ENCODE results near the gene BMPR1A. TPM values are rescaled to one million over a fixed set of nuclear protein-coding genes. Genes with fewer than 3 reads are reported as not detected.
A peak's percentile ranks its signal among the peaks of the same experiment; 100 is the strongest.

Gene BMPR1A
- total and polyA plus RNA-seq, 2 of the 13 experiments (the other 11 are each of a cell fraction or from before 2014, with no cell fraction given) = 17.8 to 44.2 TPM

- no TSS peak for BruUV-seq (replicated peaks)
- Histone ChIP-seq H3K79me2 (ENCODE audit: insufficient read depth, low read length) (no peaks in the 10 kb centered on the region), H3K4me3 (replicated peaks in 1 of 3; ENCODE audit: insufficient read depth in 1 of 3, low read depth in 2 of 3, low read length in 3 of 3) (peak overlapping the region in 2 of 3 experiments; percentile 7 to 66; a peak in 1 of 6 replicates), H3K36me3 (replicated peaks in 1 of 2; ENCODE audit: control insufficient read depth in 1 of 2, insufficient read depth in 2 of 2, low read length in 2 of 2) (no peaks in the 10 kb centered on the region), H3K9ac (ENCODE audit: insufficient read depth, low read depth, low read length) (no peak overlapping the region), H2AFZ (ENCODE audit: low read length) (no peak overlapping the region), H3K27ac (ENCODE audit: extremely low read length, insufficient read depth, low read length) (no peak overlapping the region), H3K27me3 (ENCODE audit: control insufficient read depth in 1 of 2, insufficient read depth in 2 of 2, low read length in 2 of 2) (peaks cover 11 to 73% of the 10 kb centered on the region in 2 experiments), H3K4me1 (ENCODE audit: insufficient read depth, low read length) (peaks cover 55% of the 10 kb centered on the region), H4K20me1 (ENCODE audit: insufficient read depth, low read length) (no peaks in the 10 kb centered on the region), H3K4me2 (ENCODE audit: low read depth, low read length) (peak overlapping the region; percentile 73), H3K9me3 (ENCODE audit: low read length) (no peaks in the 10 kb centered on the region)
- intact Hi-C loops (cut with micrococcal nuclease; ENCODE audit: unreplicated experiment) = no loop called here
- CTCF ChIA-PET (ENCODE audit: low intra/inter-chr PET ratio, low total read pairs) = interaction anchor here (1.2 kb wide), 1 partner anchor 19 kb away, joined by 3 read pairs; no protein-coding TSS in a partner anchor
- TF ChIP-seq SAP130 (CRISPR knock-in tag; IDR thresholded peaks at IDR 0.05; ENCODE audit: low read depth) (peak; percentile 35; the same call in 1 of the 2 replicates), ATF2 (CRISPR knock-in tag; IDR thresholded peaks at IDR 0.05) (no peak), ZNF687 (CRISPR knock-in tag; IDR thresholded peaks at IDR 0.05) (peak; percentile 14), TEAD3 (CRISPR knock-in tag; optimal IDR thresholded peaks at IDR 0.05; ENCODE audit: borderline replicate concordance) (peak; percentile 48), NR2F6 (IDR thresholded peaks at IDR 0.05) (no peak), NR2F6 (CRISPR knock-in tag; IDR thresholded peaks at IDR 0.05) (0 out of 2 replicates have a peak, but pooled peaks have one; percentile 11), KMT2B (CRISPR knock-in tag; IDR thresholded peaks at IDR 0.05) (no peak), EED (CRISPR knock-in tag; IDR thresholded peaks at IDR 0.05) (peak; percentile 38; the same call in 1 of the 2 replicates), NFE2 (CRISPR knock-in tag; IDR thresholded peaks at IDR 0.05) (peak; percentile 51; the same call in 1 of the 2 replicates), FOSL2 (CRISPR knock-in tag; IDR thresholded peaks at IDR 0.05) (peak; percentile 84), ZNF674 (CRISPR knock-in tag; IDR thresholded peaks at IDR 0.05; ENCODE audit: low read depth) (0 out of 2 replicates have a peak, but pooled peaks have one; percentile 32), ZNF546 (CRISPR knock-in tag; conservative IDR thresholded peaks at IDR 0.05) (no peak)
- TF ChIP-seq, protein P1, sequence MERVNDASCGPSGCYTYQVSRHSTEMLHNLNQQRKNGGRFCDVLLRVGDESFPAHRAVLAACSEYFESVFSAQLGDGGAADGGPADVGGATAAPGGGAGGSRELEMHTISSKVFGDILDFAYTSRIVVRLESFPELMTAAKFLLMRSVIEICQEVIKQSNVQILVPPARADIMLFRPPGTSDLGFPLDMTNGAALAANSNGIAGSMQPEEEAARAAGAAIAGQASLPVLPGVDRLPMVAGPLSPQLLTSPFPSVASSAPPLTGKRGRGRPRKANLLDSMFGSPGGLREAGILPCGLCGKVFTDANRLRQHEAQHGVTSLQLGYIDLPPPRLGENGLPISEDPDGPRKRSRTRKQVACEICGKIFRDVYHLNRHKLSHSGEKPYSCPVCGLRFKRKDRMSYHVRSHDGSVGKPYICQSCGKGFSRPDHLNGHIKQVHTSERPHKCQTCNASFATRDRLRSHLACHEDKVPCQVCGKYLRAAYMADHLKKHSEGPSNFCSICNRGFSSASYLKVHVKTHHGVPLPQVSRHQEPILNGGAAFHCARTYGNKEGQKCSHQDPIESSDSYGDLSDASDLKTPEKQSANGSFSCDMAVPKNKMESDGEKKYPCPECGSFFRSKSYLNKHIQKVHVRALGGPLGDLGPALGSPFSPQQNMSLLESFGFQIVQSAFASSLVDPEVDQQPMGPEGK (CRISPR knock-in tag; IDR thresholded peaks at IDR 0.05) = peak; percentile 38
- peak; percentile 62 for ATAC-seq
- FAIRE-seq = no peak
- 9% methylated on average over 5 of the region's 16 CpGs for WGBS (ENCODE audit: low lambda C conversion rate)
- POLR2A ChIA-PET = interaction anchor here (0.9 kb wide), 1 partner anchor 203 kb away, joined by 3 read pairs; the partner anchor contains the start of gene BMPR1A
- DNase-seq (ENCODE audit: low spot score) = peak; percentile 31
- in situ Hi-C loops (cut with HindIII; ENCODE audit: extremely low pct_ligation_motif_present, low pct_unique_long_range_greater_than_20kb) = no loop called here
Measured at GRCh38 chr10:86958901-86959736, 202.7 kb downstream of the BMPR1A start.

Measured in HepG2 (cell line).